K562 (cell line): Measurements from ENCODE around the gene CLCN5.

Experiments used
- ARHGAP35 ChIP-seq: fragments of 450-650 bp; IDR thresholded peaks from 2 replicates; pipeline ENCODE4 v1.6.1; 2018; ENCODE audit not compliant: partially characterized antibody
- BRCA1 ChIP-seq, 2 experiments: fragments of 450-650 bp in 1 of 2; sonication (generic) in 1 of 2; formaldehyde crosslinking in 1 of 2; IDR thresholded peaks; 2 replicates each; pipeline versions ENCODE4 v1.5.0 to v1.6.1; 2017 to 2020; ENCODE audit warnings: mild to moderate bottlenecking in 1 of 2, missing genetic modification reagents in 1 of 2
- MYNN ChIP-seq, 2 experiments: sonication (generic); formaldehyde crosslinking in 1 of 2; IDR thresholded peaks; 2 replicates each; pipeline versions ENCODE4 v1.5.0 to v1.6.1; 2016 to 2020; ENCODE audit warnings: antibody characterized with exemption in 1 of 2, missing genetic modification reagents in 1 of 2
- PHF8 ChIP-seq: fragments of 200-600 bp; sonication (generic); IDR thresholded peaks from 2 replicates; pipeline ENCODE4 v1.6.1; 2012; ENCODE audit warnings: mixed run types, mild to moderate bottlenecking, inconsistent platforms, low read length, moderate library complexity, borderline replicate concordance
- ZNF24 ChIP-seq: fragments of 450-650 bp; IDR thresholded peaks from 2 replicates; pipeline ENCODE4 v1.6.1; 2016
- ZSCAN29 ChIP-seq: fragments of 450-650 bp; IDR thresholded peaks from 2 replicates; pipeline ENCODE4 v1.6.1; 2017
- TF ChIP-seq, protein P1 (sequence below): fragments of 200-600 bp; sonication (generic); IDR thresholded peaks from one replicate; pipeline ENCODE4 v1.6.1; 2012; ENCODE audit warnings: mild to moderate bottlenecking, low read depth, low read length, inconsistent platforms

DNA sequence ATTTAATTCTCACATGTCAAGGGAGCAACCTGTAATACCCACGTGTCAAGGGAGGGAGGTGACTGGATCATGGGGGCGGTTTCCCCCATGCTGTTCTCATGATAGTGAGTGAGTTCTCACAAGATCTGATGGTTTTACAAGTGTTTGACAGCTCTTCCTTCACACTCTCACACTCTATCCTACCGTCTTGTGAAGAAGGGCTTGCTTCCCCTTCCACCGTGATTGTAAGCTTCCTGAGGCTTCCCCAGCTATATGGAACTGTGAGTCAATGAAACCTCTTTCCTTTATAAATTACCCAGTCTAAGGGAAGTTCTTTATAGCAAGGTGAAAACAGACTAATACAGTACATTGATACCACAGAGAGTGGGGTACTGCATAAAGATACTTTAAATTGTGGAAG lies 25.4 kb upstream of the CLCN5 start:
- TF ChIP-seq, protein P1, sequence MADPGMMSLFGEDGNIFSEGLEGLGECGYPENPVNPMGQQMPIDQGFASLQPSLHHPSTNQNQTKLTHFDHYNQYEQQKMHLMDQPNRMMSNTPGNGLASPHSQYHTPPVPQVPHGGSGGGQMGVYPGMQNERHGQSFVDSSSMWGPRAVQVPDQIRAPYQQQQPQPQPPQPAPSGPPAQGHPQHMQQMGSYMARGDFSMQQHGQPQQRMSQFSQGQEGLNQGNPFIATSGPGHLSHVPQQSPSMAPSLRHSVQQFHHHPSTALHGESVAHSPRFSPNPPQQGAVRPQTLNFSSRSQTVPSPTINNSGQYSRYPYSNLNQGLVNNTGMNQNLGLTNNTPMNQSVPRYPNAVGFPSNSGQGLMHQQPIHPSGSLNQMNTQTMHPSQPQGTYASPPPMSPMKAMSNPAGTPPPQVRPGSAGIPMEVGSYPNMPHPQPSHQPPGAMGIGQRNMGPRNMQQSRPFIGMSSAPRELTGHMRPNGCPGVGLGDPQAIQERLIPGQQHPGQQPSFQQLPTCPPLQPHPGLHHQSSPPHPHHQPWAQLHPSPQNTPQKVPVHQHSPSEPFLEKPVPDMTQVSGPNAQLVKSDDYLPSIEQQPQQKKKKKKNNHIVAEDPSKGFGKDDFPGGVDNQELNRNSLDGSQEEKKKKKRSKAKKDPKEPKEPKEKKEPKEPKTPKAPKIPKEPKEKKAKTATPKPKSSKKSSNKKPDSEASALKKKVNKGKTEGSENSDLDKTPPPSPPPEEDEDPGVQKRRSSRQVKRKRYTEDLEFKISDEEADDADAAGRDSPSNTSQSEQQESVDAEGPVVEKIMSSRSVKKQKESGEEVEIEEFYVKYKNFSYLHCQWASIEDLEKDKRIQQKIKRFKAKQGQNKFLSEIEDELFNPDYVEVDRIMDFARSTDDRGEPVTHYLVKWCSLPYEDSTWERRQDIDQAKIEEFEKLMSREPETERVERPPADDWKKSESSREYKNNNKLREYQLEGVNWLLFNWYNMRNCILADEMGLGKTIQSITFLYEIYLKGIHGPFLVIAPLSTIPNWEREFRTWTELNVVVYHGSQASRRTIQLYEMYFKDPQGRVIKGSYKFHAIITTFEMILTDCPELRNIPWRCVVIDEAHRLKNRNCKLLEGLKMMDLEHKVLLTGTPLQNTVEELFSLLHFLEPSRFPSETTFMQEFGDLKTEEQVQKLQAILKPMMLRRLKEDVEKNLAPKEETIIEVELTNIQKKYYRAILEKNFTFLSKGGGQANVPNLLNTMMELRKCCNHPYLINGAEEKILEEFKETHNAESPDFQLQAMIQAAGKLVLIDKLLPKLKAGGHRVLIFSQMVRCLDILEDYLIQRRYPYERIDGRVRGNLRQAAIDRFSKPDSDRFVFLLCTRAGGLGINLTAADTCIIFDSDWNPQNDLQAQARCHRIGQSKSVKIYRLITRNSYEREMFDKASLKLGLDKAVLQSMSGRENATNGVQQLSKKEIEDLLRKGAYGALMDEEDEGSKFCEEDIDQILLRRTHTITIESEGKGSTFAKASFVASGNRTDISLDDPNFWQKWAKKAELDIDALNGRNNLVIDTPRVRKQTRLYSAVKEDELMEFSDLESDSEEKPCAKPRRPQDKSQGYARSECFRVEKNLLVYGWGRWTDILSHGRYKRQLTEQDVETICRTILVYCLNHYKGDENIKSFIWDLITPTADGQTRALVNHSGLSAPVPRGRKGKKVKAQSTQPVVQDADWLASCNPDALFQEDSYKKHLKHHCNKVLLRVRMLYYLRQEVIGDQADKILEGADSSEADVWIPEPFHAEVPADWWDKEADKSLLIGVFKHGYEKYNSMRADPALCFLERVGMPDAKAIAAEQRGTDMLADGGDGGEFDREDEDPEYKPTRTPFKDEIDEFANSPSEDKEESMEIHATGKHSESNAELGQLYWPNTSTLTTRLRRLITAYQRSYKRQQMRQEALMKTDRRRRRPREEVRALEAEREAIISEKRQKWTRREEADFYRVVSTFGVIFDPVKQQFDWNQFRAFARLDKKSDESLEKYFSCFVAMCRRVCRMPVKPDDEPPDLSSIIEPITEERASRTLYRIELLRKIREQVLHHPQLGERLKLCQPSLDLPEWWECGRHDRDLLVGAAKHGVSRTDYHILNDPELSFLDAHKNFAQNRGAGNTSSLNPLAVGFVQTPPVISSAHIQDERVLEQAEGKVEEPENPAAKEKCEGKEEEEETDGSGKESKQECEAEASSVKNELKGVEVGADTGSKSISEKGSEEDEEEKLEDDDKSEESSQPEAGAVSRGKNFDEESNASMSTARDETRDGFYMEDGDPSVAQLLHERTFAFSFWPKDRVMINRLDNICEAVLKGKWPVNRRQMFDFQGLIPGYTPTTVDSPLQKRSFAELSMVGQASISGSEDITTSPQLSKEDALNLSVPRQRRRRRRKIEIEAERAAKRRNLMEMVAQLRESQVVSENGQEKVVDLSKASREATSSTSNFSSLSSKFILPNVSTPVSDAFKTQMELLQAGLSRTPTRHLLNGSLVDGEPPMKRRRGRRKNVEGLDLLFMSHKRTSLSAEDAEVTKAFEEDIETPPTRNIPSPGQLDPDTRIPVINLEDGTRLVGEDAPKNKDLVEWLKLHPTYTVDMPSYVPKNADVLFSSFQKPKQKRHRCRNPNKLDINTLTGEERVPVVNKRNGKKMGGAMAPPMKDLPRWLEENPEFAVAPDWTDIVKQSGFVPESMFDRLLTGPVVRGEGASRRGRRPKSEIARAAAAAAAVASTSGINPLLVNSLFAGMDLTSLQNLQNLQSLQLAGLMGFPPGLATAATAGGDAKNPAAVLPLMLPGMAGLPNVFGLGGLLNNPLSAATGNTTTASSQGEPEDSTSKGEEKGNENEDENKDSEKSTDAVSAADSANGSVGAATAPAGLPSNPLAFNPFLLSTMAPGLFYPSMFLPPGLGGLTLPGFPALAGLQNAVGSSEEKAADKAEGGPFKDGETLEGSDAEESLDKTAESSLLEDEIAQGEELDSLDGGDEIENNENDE = no peak
- TF ChIP-seq MYNN (IDR thresholded peaks at IDR 0.05) (no peak), MYNN (CRISPR knock-in tag; IDR thresholded peaks at IDR 0.05) (no peak), ARHGAP35 (no peak), ZSCAN29 (no peak), ZNF24 (no peak), BRCA1 (IDR thresholded peaks at IDR 0.05) (no peak), BRCA1 (CRISPR knock-in tag; IDR thresholded peaks at IDR 0.05) (no peak), PHF8 (no peak)
